ENCODE measurements around the gene GZMA. TPM values are rescaled to one million over a fixed set of nuclear protein-coding genes. Genes with fewer than 3 reads are reported as not detected.
"Not testable (repeated sequence)": the region's sequence is repeated elsewhere in the genome, so short reads cannot be mapped to it uniquely, and the experiment has no call there.

The GZMA gene
- total and polyA plus RNA-seq, 4 donors: 2.4 to 7.8 (median 5.3) TPM

- H3K27ac ChIP-seq (ENCODE audit: low read depth in 1 of 2, low read length in 1 of 2): no peak overlapping the region
- H3K9me3 ChIP-seq (ENCODE audit: control insufficient read depth in 4 of 4, insufficient read depth in 3 of 4, low read length in 3 of 4): no peaks in the 10 kb centered on the region
- 91 to 96% methylated on average over 3 of the region's 3 CpGs for WGBS, 2 donors
- H3K4me1 ChIP-seq (ENCODE audit: control insufficient read depth in 5 of 5, insufficient read depth in 5 of 5, low read length in 5 of 5): no peaks in the 10 kb centered on the region
- no peaks in the 10 kb centered on the region for H3K27me3 ChIP-seq (ENCODE audit: control insufficient read depth in 3 of 3, insufficient read depth in 3 of 3, low read length in 2 of 3)
- no peaks in the 10 kb centered on the region for H3K36me3 ChIP-seq (ENCODE audit: control insufficient read depth in 4 of 4, insufficient read depth in 4 of 4, low read length in 4 of 4)
- no peak overlapping the region for H3K4me3 ChIP-seq
- TF ChIP-seq CTCF (IDR thresholded peaks at IDR 0.05; ENCODE audit: control extremely low read depth, extremely low read depth): no peak
- ATAC-seq (ENCODE audit: insufficient read depth, low FRiP score) (no peak), DNase-seq (no peak)
- no peak overlapping the region for H3K9ac ChIP-seq (ENCODE audit: insufficient read depth in 1 of 2, low read length in 2 of 2)
These were observed 29.2 kb upstream of the GZMA start for GRCh38 chr5:55073211-55073610.

- Histone ChIP-seq H3K27ac (ENCODE audit: low read depth in 1 of 2, low read length in 1 of 2) (no peak overlapping the region), H3K4me1 (ENCODE audit: control insufficient read depth in 5 of 5, insufficient read depth in 5 of 5, low read length in 5 of 5) (no peaks in the 10 kb centered on the region), H3K9ac (ENCODE audit: insufficient read depth in 1 of 2, low read length in 2 of 2) (no peak overlapping the region), H3K4me3 (no peak overlapping the region), H3K27me3 (ENCODE audit: control insufficient read depth in 3 of 3, insufficient read depth in 3 of 3, low read length in 2 of 3) (no peaks in the 10 kb centered on the region), H3K36me3 (ENCODE audit: control insufficient read depth in 4 of 4, insufficient read depth in 4 of 4, low read length in 4 of 4) (no peaks in the 10 kb centered on the region), H3K9me3 (ENCODE audit: control insufficient read depth in 4 of 4, insufficient read depth in 3 of 4, low read length in 3 of 4) (peaks cover 0 to 4% (median under 1%) of the 10 kb centered on the region in 4 donors)
- no peak for TF ChIP-seq CTCF (IDR thresholded peaks at IDR 0.05; ENCODE audit: control extremely low read depth, extremely low read depth)
- ATAC-seq (ENCODE audit: insufficient read depth, low FRiP score) (no peak), DNase-seq (no peak)
These were observed 20.9 kb upstream of the GZMA start for GRCh38 chr5:55081541-55081940.

- 83 to 92% methylated on average over 2 of the region's 2 CpGs for WGBS, 2 donors
- not testable (repeated sequence) for H3K9ac ChIP-seq (ENCODE audit: insufficient read depth in 1 of 2, low read length in 2 of 2); DNase-seq; ATAC-seq (ENCODE audit: insufficient read depth, low FRiP score); H3K36me3 ChIP-seq (ENCODE audit: control insufficient read depth in 4 of 4, insufficient read depth in 4 of 4, low read length in 4 of 4); H3K27ac ChIP-seq (ENCODE audit: low read depth in 1 of 2, low read length in 1 of 2); H3K4me1 ChIP-seq (ENCODE audit: control insufficient read depth in 5 of 5, insufficient read depth in 5 of 5, low read length in 5 of 5); H3K4me3 ChIP-seq; H3K9me3 ChIP-seq (ENCODE audit: control insufficient read depth in 4 of 4, insufficient read depth in 3 of 4, low read length in 3 of 4); H3K27me3 ChIP-seq (ENCODE audit: control insufficient read depth in 3 of 3, insufficient read depth in 3 of 3, low read length in 2 of 3)
These were observed 13.1 kb upstream of the GZMA start for GRCh38 chr5:55089301-55089700.

- not testable (repeated sequence) for H3K9ac ChIP-seq (ENCODE audit: insufficient read depth in 1 of 2, low read length in 2 of 2); ATAC-seq (ENCODE audit: insufficient read depth, low FRiP score)
- WGBS, 2 donors: 92 to 93% methylated on average over 6 of the region's 6 CpGs
These were observed 11.4 kb upstream of the GZMA start for GRCh38 chr5:55091011-55091410.

GRCh38 chr5:55096182-55096581 lies 6.3 kb upstream of the GZMA start:
- Histone ChIP-seq H3K36me3 (ENCODE audit: control insufficient read depth in 4 of 4, insufficient read depth in 4 of 4, low read length in 4 of 4) (no peaks in the 10 kb centered on the region), H3K9me3 (ENCODE audit: control insufficient read depth in 4 of 4, insufficient read depth in 3 of 4, low read length in 3 of 4) (no peaks in the 10 kb centered on the region), H3K27ac (ENCODE audit: low read depth in 1 of 2, low read length in 1 of 2) (no peak overlapping the region), H3K9ac (ENCODE audit: insufficient read depth in 1 of 2, low read length in 2 of 2) (no peak overlapping the region), H3K4me1 (ENCODE audit: control insufficient read depth in 5 of 5, insufficient read depth in 5 of 5, low read length in 5 of 5) (no peaks in the 10 kb centered on the region), H3K27me3 (ENCODE audit: control insufficient read depth in 3 of 3, insufficient read depth in 3 of 3, low read length in 2 of 3) (no peaks in the 10 kb centered on the region), H3K4me3 (no peak overlapping the region)
- no peak for TF ChIP-seq CTCF (IDR thresholded peaks at IDR 0.05; ENCODE audit: control extremely low read depth, extremely low read depth)
- DNase-seq (no peak), ATAC-seq (ENCODE audit: insufficient read depth, low FRiP score) (no peak)
- 69 to 73% methylated on average over 3 of the region's 3 CpGs for WGBS, 2 donors

More at GRCh38 chr5:55091011-55091410, 11.4 kb upstream of the GZMA start:
- H3K4me1 ChIP-seq (ENCODE audit: control insufficient read depth in 5 of 5, insufficient read depth in 5 of 5, low read length in 5 of 5); DNase-seq; H3K36me3 ChIP-seq (ENCODE audit: control insufficient read depth in 4 of 4, insufficient read depth in 4 of 4, low read length in 4 of 4); H3K27me3 ChIP-seq (ENCODE audit: control insufficient read depth in 3 of 3, insufficient read depth in 3 of 3, low read length in 2 of 3); H3K9me3 ChIP-seq (ENCODE audit: control insufficient read depth in 4 of 4, insufficient read depth in 3 of 4, low read length in 3 of 4); H3K4me3 ChIP-seq; H3K27ac ChIP-seq (ENCODE audit: low read depth in 1 of 2, low read length in 1 of 2): not testable (repeated sequence)

All from lung (tissue), 12 donors.